ENCODE results near the gene IFNG-AS1.

- TF ChIP-seq, protein P1, sequence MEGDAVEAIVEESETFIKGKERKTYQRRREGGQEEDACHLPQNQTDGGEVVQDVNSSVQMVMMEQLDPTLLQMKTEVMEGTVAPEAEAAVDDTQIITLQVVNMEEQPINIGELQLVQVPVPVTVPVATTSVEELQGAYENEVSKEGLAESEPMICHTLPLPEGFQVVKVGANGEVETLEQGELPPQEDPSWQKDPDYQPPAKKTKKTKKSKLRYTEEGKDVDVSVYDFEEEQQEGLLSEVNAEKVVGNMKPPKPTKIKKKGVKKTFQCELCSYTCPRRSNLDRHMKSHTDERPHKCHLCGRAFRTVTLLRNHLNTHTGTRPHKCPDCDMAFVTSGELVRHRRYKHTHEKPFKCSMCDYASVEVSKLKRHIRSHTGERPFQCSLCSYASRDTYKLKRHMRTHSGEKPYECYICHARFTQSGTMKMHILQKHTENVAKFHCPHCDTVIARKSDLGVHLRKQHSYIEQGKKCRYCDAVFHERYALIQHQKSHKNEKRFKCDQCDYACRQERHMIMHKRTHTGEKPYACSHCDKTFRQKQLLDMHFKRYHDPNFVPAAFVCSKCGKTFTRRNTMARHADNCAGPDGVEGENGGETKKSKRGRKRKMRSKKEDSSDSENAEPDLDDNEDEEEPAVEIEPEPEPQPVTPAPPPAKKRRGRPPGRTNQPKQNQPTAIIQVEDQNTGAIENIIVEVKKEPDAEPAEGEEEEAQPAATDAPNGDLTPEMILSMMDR (IDR thresholded peaks at IDR 0.05; ENCODE audit: poor library complexity, severe bottlenecking) = peak; percentile 90
- TF ChIP-seq POLR2AphosphoS5 (IDR thresholded peaks at IDR 0.05) = no peak
- TF ChIP-seq TAF1 (IDR thresholded peaks at IDR 0.05; ENCODE audit: low read depth) = no peak
- TF ChIP-seq RAD21 (conservative IDR thresholded peaks at IDR 0.05) = peak; percentile 87
- TF ChIP-seq EP300 (conservative IDR thresholded peaks at IDR 0.05; ENCODE audit: poor library complexity, severe bottlenecking) = no peak
- TF ChIP-seq REST (IDR thresholded peaks at IDR 0.05; ENCODE audit: borderline replicate concordance) = no peak
Measured at GRCh38 chr12:67943141-67943892, 45.9 kb upstream of the IFNG-AS1 start.
